Astrocyte (in vitro differentiated cells and primary cell): ENCODE results near the gene SLC25A22.

Experiments used
- EZH2 ChIP-seq: IDR thresholded peaks from 2 replicates; pipeline ENCODE4 v1.6.1; 2012; ENCODE audit warnings: mild to moderate bottlenecking, low read length, inconsistent platforms; ENCODE audit not compliant: insufficient read depth
- TF ChIP-seq, protein P1 (sequence below): IDR thresholded peaks from 2 replicates; pipeline ENCODE4 v1.5.1; 2011; ENCODE audit warnings: low read depth, mild to moderate bottlenecking, inconsistent platforms, low read length, moderate library complexity; ENCODE audit not compliant: insufficient read depth

DNA sequence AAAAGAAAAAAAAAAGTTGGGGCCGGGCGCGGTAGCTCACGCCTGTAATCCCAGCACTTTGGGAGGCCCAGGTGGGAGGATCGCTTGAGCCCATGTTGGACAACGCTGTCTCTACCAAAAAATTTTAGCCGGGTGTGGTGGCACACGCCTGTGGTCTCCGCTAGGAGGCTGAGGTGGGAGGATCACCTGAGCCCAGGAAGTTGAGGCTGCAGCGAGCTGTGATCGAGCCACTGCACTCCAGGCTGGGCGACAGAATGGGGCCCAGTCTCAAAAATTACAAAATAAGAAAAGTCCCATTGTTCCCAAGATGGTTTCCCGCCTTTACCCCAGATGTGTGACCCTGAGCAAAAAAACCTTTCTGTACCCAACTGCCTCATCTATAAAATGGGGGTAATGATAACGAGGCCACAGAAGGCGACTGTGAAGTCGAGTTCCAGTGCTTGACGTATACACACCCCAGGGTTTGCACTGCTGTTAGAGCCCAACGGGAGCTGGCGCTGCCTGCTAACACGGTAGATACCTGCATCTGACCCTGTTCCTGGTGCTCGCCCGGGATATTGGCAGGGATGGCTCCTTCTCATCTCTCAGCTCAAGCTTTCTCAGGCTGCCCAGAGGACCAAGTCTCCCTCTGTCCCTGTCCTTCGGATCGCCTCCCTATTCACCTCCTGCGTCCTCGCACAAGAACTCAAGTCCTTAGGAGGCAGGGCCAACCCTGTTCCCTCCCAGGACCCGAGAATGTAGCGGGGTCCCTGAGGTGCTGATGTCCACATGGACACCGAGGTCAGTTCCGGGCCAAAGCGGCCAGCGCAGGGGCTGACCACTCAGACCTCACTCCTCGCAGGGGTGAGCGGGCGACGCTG, 10.6 kb upstream of the SLC25A22 start:
- TF ChIP-seq, protein P1, sequence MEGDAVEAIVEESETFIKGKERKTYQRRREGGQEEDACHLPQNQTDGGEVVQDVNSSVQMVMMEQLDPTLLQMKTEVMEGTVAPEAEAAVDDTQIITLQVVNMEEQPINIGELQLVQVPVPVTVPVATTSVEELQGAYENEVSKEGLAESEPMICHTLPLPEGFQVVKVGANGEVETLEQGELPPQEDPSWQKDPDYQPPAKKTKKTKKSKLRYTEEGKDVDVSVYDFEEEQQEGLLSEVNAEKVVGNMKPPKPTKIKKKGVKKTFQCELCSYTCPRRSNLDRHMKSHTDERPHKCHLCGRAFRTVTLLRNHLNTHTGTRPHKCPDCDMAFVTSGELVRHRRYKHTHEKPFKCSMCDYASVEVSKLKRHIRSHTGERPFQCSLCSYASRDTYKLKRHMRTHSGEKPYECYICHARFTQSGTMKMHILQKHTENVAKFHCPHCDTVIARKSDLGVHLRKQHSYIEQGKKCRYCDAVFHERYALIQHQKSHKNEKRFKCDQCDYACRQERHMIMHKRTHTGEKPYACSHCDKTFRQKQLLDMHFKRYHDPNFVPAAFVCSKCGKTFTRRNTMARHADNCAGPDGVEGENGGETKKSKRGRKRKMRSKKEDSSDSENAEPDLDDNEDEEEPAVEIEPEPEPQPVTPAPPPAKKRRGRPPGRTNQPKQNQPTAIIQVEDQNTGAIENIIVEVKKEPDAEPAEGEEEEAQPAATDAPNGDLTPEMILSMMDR: no peak
- no peak for TF ChIP-seq EZH2
